KMS-11 (cell line): ENCODE data around the gene TDO2.

Experiments used
- H2AFZ ChIP-seq: fragments of 200-600 bp; sonication (generic); 2 replicates; pipeline ENCODE4 v1.6.1; 2016; ENCODE audit warnings: antibody characterized with exemption, mixed run types, low read depth
- H3K27ac ChIP-seq: fragments of 200-600 bp; sonication (generic); 2 replicates; pipeline ENCODE4 v1.6.1; 2016; ENCODE audit warnings: mild to moderate bottlenecking, mixed run types
- H3K27me3 ChIP-seq: fragments of 200-600 bp; sonication (generic); 2 replicates; pipeline ENCODE4 v1.6.1; 2017; ENCODE audit warnings: mild to moderate bottlenecking, low read depth, mixed run types, moderate library complexity; ENCODE audit not compliant: insufficient read depth
- H3K36me3 ChIP-seq: fragments of 200-600 bp; sonication (generic); 2 replicates; pipeline ENCODE4 v1.6.1; 2017; ENCODE audit warnings: mild to moderate bottlenecking, mixed run types; ENCODE audit not compliant: insufficient read depth
- H3K4me1 ChIP-seq: fragments of 200-600 bp; sonication (generic); 2 replicates; pipeline ENCODE4 v1.6.1; 2016; ENCODE audit warnings: mild to moderate bottlenecking, low read depth, mixed run types; ENCODE audit not compliant: poor library complexity, severe bottlenecking
- H3K4me2 ChIP-seq: fragments of 200-600 bp; sonication (generic); 2 replicates; pipeline ENCODE4 v1.7.0; 2016; ENCODE audit warnings: mild to moderate bottlenecking, mixed run types
- H3K4me3 ChIP-seq: fragments of 200-600 bp; sonication (generic); IDR thresholded peaks from 2 replicates; pipeline ENCODE4 v1.6.1; 2017; ENCODE audit warnings: low read depth, low read length, mixed read lengths; ENCODE audit not compliant: insufficient read depth
- H3K79me2 ChIP-seq: fragments of 200-600 bp; sonication (generic); 2 replicates; pipeline ENCODE4 v1.6.1; 2016; ENCODE audit warnings: low read depth, mixed run types; ENCODE audit not compliant: insufficient read depth
- H3K9ac ChIP-seq: fragments of 200-600 bp; sonication (generic); 2 replicates; pipeline ENCODE4 v1.6.1; 2016; ENCODE audit warnings: mild to moderate bottlenecking, mixed run types
- H4K20me1 ChIP-seq: fragments of 200-600 bp; sonication (generic); 2 replicates; pipeline ENCODE4 v1.6.1; 2016; ENCODE audit warnings: mild to moderate bottlenecking, mixed run types; ENCODE audit not compliant: insufficient read depth
- TF ChIP-seq, protein P1 (sequence below): fragments of 200-600 bp; sonication (generic); conservative IDR thresholded peaks from 2 replicates; pipeline ENCODE4 v1.6.1; 2017; ENCODE audit warnings: low read depth, mild to moderate bottlenecking, antibody characterized with exemption, low read length, moderate library complexity, mixed read lengths

Gene TDO2

DNA sequence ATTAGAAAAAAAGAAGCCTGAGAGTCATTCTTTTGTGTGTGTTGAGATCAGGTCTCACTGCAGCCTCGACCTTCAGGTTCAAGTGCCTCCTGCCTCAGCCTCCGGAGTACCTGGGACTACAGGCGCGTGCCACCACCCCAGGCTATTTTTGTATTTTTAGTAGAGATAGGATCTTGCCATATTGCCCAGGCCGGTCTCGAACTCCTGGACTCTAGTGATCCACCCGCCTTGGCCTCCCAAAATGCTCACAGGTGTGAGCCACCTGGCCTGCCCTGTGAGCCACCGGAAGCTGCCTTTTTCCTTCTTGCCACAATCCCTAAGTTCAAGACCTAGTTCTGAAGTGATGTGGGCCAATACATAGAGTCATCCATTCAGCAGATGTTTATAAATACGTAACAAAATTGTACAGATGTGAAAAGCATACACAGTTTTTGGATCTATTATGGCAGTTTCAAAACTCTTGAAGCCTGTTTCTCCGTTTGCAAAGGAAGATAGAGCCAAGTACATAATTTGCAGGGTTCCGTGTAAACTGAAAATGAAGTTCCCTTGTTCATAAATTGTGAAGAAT lies 50.7 kb downstream of the TDO2 start:
- no peaks in the 10 kb centered on the region for H3K36me3 ChIP-seq
- peak overlapping the region; percentile 99 for H3K9ac ChIP-seq
- no peaks in the 10 kb centered on the region for H3K27me3 ChIP-seq
- peaks cover 15% of the 10 kb centered on the region for H3K4me1 ChIP-seq
- peak overlapping the region; percentile 99 for H3K27ac ChIP-seq
- H2AFZ ChIP-seq: peak overlapping the region; percentile 100
- TF ChIP-seq, protein P1, sequence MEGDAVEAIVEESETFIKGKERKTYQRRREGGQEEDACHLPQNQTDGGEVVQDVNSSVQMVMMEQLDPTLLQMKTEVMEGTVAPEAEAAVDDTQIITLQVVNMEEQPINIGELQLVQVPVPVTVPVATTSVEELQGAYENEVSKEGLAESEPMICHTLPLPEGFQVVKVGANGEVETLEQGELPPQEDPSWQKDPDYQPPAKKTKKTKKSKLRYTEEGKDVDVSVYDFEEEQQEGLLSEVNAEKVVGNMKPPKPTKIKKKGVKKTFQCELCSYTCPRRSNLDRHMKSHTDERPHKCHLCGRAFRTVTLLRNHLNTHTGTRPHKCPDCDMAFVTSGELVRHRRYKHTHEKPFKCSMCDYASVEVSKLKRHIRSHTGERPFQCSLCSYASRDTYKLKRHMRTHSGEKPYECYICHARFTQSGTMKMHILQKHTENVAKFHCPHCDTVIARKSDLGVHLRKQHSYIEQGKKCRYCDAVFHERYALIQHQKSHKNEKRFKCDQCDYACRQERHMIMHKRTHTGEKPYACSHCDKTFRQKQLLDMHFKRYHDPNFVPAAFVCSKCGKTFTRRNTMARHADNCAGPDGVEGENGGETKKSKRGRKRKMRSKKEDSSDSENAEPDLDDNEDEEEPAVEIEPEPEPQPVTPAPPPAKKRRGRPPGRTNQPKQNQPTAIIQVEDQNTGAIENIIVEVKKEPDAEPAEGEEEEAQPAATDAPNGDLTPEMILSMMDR: no peak
- peak overlapping the region; percentile 72 for H3K4me2 ChIP-seq
- H3K79me2 ChIP-seq: no peaks in the 10 kb centered on the region
- H3K4me3 ChIP-seq: no peak overlapping the region
- no peaks in the 10 kb centered on the region for H4K20me1 ChIP-seq

DNA sequence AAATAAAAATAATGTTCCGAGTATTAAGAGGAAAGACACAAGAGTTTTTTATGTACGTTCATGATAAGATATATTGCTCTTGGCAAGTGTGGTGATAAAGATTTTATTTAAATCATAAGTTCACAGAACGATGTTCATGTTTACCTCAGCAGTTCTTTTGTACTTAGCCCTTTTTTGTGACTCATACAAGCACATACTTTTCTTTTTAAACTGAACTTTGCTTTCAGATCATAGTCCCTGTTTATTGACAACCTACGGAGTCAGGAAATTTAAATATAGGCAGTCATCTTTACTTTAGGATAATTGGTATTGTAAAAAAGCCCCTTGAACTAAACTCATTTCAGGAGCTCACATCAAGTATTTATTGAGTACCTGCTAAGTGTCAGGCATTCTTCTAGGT lies 51.4 kb downstream of the TDO2 start:
- no peak overlapping the region for H2AFZ ChIP-seq
- no peaks in the 10 kb centered on the region for H4K20me1 ChIP-seq
- H3K4me1 ChIP-seq: peaks cover 15% of the 10 kb centered on the region
- H3K4me2 ChIP-seq: no peak overlapping the region
- H3K27ac ChIP-seq: no peak overlapping the region
- no peak overlapping the region for H3K4me3 ChIP-seq
- H3K27me3 ChIP-seq: no peaks in the 10 kb centered on the region
- TF ChIP-seq, protein P1: no peak
- no peaks in the 10 kb centered on the region for H3K79me2 ChIP-seq
- no peaks in the 10 kb centered on the region for H3K36me3 ChIP-seq
- H3K9ac ChIP-seq: no peak overlapping the region

DNA sequence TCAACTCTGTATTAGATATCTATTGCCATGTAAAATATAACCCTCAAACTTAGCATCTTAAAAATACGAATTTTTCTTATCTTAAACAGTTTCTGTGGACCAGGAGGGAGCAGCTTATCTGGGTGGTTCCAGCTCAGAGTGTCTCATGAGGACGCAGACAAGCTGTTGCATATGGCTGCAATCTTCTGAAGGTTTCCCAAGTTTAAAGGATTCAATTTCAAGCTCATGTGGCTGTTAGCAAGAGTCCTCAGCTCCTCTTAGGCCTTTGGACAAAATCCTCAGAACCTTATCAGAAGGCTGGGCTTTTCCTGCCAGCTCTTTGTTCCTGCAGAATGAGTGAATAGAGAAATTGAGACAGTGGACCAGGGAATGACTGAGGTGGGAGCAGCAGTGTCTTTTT lies 53.0 kb downstream of the TDO2 start:
- H3K4me2 ChIP-seq: no peak overlapping the region
- H3K9ac ChIP-seq: no peak overlapping the region
- H3K27me3 ChIP-seq: no peaks in the 10 kb centered on the region
- H2AFZ ChIP-seq: no peak overlapping the region
- no peak overlapping the region for H3K4me3 ChIP-seq
- TF ChIP-seq, protein P1: no peak
- no peaks in the 10 kb centered on the region for H4K20me1 ChIP-seq
- H3K36me3 ChIP-seq: no peaks in the 10 kb centered on the region
- H3K79me2 ChIP-seq: no peaks in the 10 kb centered on the region
- peaks cover 15% of the 10 kb centered on the region for H3K4me1 ChIP-seq
- H3K27ac ChIP-seq: no peak overlapping the region

DNA sequence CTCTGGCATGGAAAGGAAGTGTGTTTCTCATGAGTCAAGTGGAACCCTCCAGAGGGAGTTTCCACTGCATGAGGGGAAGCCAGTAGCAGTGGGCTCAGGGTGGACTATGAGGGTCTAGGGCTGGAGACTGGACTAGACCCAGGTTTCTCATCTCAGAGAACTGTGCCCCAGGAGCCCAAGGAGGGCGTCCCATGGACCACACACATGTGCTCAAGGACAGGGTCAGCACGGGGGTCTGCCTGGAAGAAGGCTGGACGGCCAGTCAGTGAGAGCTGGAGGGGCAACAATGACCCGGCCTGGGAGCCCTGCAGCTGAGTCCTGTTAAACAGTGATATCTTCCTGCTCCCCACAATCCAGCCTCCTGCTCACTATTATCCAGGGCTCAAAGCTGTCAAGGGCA lies 55.9 kb downstream of the TDO2 start:
- Histone ChIP-seq H3K27me3 (no peaks in the 10 kb centered on the region), H3K27ac (no peak overlapping the region), H3K4me1 (peaks cover 1% of the 10 kb centered on the region), H4K20me1 (no peaks in the 10 kb centered on the region), H2AFZ (no peak overlapping the region), H3K36me3 (no peaks in the 10 kb centered on the region), H3K4me2 (no peak overlapping the region), H3K4me3 (no peak overlapping the region), H3K9ac (no peak overlapping the region), H3K79me2 (no peaks in the 10 kb centered on the region)
- TF ChIP-seq, protein P1: no peak
